PC-3 (cell line): ENCODE measurements around the gene AMH.

ENCODE experiments used
- CTCF ChIP-seq: fragments of 300-600 bp; sonication (generic); conservative IDR thresholded peaks from 2 replicates; pipeline ENCODE4 v1.5.1; 2017; ENCODE audit warnings: antibody characterized with exemption, low read depth, mild to moderate bottlenecking, low read length
- EZH2phosphoT487 ChIP-seq: fragments of 300-600 bp; sonication (generic); IDR thresholded peaks from 2 replicates; pipeline ENCODE4 v1.6.1; 2018; ENCODE audit warnings: mild to moderate bottlenecking, antibody characterized with exemption, low read length, borderline replicate concordance

GRCh38 chr19:2236314-2237050 lies 12.6 kb upstream of the AMH start, which contains the start of the genes PLEKHJ1 and SF3A2:
- TF ChIP-seq CTCF (peak; percentile 86), EZH2phosphoT487 (no peak)
